GM12892 (cell line): ENCODE measurements around the gene ADAMTS13.

Source experiments
- DNase-seq: peaks from one replicate; pipeline ENCODE4 v3.0.0; 2011; ENCODE audit not compliant: insufficient read length
- FAIRE-seq: peaks from 2 replicates; lab custom pipeline; 2011; peaks lifted over from hg19 to GRCh38; lab: Jason Lieb, UNC
- POLR2A ChIP-seq: IDR thresholded peaks from 2 replicates; pipeline ENCODE4 v1.6.1; 2011; ENCODE audit warnings: low read depth, low read length, control low read depth
- POLR2AphosphoS5 ChIP-seq: IDR thresholded peaks from 2 replicates; pipeline ENCODE4 v1.6.1; 2011; ENCODE audit warnings: low read depth, low read length, control low read depth
- TAF1 ChIP-seq: IDR thresholded peaks from 2 replicates; pipeline ENCODE4 v1.6.1; 2011; ENCODE audit warnings: low read depth, mild to moderate bottlenecking, control low read depth, low read length, borderline replicate concordance

Gene ADAMTS13

GRCh38 chr9:133417541-133418461 lies 4.4 kb upstream of the ADAMTS13 start, which contains the start of gene REXO4:
Gene REXO4 (minus strand): TSS chr9:133418010. CDS start chr9:133417844, 166 bp downstream.
- TF ChIP-seq TAF1 (no peak), POLR2A (peak; percentile 74), POLR2AphosphoS5 (peak; percentile 73)
- DNase-seq (peak; percentile 80), FAIRE-seq (peak; percentile 24)

- TF ChIP-seq TAF1: no peak
- no peak for TF ChIP-seq POLR2AphosphoS5
- TF ChIP-seq POLR2A: no peak
- no peak for FAIRE-seq
- no peak for DNase-seq
These were observed 3.2 kb upstream of the ADAMTS13 start for GRCh38 chr9:133419005-133419404.

GRCh38 chr9:133420392-133420827 lies 1.8 kb upstream of the ADAMTS13 start:
- FAIRE-seq (peak; percentile 78), DNase-seq (peak; percentile 48)
- TF ChIP-seq POLR2A (peak; percentile 29; the same call in 1 of the 2 replicates), POLR2AphosphoS5 (no peak)

- no peak for TF ChIP-seq POLR2A
- no peak for TF ChIP-seq TAF1
- no peak for TF ChIP-seq POLR2AphosphoS5
- FAIRE-seq: no peak
- DNase-seq: no peak
These were observed 1.0 kb downstream of the ADAMTS13 start for GRCh38 chr9:133423216-133423615.

GRCh38 chr9:133424187-133424586 lies 2.0 kb downstream of the ADAMTS13 start:
- FAIRE-seq: no peak
- DNase-seq: no peak
- no peak for TF ChIP-seq POLR2A
- no peak for TF ChIP-seq TAF1
- TF ChIP-seq POLR2AphosphoS5: no peak

GRCh38 chr9:133425049-133425632 lies 3.0 kb downstream of the ADAMTS13 start:
- DNase-seq (no peak), FAIRE-seq (no peak)
- TF ChIP-seq TAF1 (no peak), POLR2AphosphoS5 (no peak), POLR2A (no peak)

- DNase-seq: no peak
- TF ChIP-seq POLR2AphosphoS5 (no peak), TAF1 (no peak), POLR2A (no peak)
- no peak for FAIRE-seq
These were observed 3.8 kb downstream of the ADAMTS13 start for GRCh38 chr9:133426011-133426410.

- TF ChIP-seq POLR2A (no peak), POLR2AphosphoS5 (no peak), TAF1 (no peak)
- DNase-seq (no peak), FAIRE-seq (no peak)
These were observed 5.6 kb downstream of the ADAMTS13 start for GRCh38 chr9:133427658-133428348.

- DNase-seq (peak; percentile 50), FAIRE-seq (peak; percentile 67)
- TF ChIP-seq TAF1: no peak
- TF ChIP-seq POLR2AphosphoS5: no peak
These were observed 6.5 kb downstream of the ADAMTS13 start for GRCh38 chr9:133428617-133429101.

- DNase-seq (peak; percentile 32), FAIRE-seq (no peak)
- TF ChIP-seq POLR2AphosphoS5 (no peak), POLR2A (no peak), TAF1 (no peak)
These were observed 7.0 kb downstream of the ADAMTS13 start for GRCh38 chr9:133429214-133429613.

GRCh38 chr9:133429641-133430161 lies 7.5 kb downstream of the ADAMTS13 start:
- FAIRE-seq (no peak), DNase-seq (peak; percentile 44)
- no peak for TF ChIP-seq POLR2AphosphoS5
- no peak for TF ChIP-seq POLR2A
- TF ChIP-seq TAF1: no peak
